ENCODE measurements around the gene ITGA3. TPM values are rescaled to one million over a fixed set of nuclear protein-coding genes. Genes with fewer than 3 reads are reported as not detected.

ITGA3 gene
- total and polyA plus RNA-seq, 2 of the 13 experiments (the other 11 are each of a cell fraction or from before 2014, with no cell fraction given): 0.48 to 0.69 TPM

DNA sequence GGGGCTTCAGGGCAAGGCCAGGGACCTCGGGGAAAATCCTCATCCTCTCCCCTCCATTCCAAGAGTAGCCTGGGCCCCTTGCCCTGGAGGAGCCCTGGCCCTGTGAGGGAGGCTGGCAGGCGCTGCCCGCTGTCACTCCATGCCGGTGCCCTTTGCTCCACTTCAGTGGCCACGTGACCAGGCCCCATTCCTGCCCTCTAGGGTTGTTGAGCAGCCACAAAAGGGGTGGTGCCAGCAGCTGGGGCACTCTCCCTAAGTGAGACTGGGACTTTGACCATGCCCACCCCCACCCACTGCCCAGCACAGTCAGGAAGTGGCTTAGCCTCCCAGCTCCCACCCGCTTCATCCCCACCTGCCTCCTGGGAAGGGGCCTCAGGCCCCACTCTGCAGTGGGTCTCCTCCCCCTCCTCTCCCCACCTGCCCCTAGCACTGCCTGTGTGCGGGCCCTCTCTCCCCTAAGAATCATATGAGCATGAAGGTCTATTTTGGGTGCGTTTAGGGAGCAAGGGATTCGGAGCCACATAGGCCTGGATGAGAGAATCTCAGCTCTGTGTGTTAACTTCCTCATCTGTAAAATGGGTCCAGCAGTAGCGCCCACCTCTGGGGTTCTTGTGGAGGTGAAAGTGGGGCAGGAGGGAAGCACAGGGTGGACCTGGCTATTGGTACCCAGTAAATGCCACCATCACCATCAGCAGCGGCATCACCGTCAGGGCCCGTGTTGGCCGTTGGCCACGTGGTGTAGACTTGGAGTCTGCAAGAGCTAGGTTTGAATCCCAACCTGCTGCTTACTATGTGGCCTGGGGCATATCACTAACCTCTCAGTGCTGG is 46.5 kb downstream of the ITGA3 start (continued):
- TF ChIP-seq HMG20B (CRISPR knock-in tag; conservative IDR thresholded peaks at IDR 0.05): no peak
- TF ChIP-seq, protein P1, sequence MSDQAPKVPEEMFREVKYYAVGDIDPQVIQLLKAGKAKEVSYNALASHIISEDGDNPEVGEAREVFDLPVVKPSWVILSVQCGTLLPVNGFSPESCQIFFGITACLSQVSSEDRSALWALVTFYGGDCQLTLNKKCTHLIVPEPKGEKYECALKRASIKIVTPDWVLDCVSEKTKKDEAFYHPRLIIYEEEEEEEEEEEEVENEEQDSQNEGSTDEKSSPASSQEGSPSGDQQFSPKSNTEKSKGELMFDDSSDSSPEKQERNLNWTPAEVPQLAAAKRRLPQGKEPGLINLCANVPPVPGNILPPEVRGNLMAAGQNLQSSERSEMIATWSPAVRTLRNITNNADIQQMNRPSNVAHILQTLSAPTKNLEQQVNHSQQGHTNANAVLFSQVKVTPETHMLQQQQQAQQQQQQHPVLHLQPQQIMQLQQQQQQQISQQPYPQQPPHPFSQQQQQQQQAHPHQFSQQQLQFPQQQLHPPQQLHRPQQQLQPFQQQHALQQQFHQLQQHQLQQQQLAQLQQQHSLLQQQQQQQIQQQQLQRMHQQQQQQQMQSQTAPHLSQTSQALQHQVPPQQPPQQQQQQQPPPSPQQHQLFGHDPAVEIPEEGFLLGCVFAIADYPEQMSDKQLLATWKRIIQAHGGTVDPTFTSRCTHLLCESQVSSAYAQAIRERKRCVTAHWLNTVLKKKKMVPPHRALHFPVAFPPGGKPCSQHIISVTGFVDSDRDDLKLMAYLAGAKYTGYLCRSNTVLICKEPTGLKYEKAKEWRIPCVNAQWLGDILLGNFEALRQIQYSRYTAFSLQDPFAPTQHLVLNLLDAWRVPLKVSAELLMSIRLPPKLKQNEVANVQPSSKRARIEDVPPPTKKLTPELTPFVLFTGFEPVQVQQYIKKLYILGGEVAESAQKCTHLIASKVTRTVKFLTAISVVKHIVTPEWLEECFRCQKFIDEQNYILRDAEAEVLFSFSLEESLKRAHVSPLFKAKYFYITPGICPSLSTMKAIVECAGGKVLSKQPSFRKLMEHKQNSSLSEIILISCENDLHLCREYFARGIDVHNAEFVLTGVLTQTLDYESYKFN (CRISPR knock-in tag; conservative IDR thresholded peaks at IDR 0.05): peak; percentile 90
- peak; percentile 58; the same call in 1 of the 2 replicates for TF ChIP-seq RBFOX2 (IDR thresholded peaks at IDR 0.05; ENCODE audit: low read depth, low read length)
- TF ChIP-seq TGIF2 (CRISPR knock-in tag; IDR thresholded peaks at IDR 0.05): peak; percentile 67; the same call in 1 of the 2 replicates
- peak; percentile 74 for TF ChIP-seq POLR2G (IDR thresholded peaks at IDR 0.05; ENCODE audit: low read depth, low read length)
- peak; percentile 84; the same call in 1 of the 2 replicates for TF ChIP-seq KDM5B (CRISPR knock-in tag; IDR thresholded peaks at IDR 0.05; ENCODE audit: borderline replicate concordance)
- TF ChIP-seq, protein P2, sequence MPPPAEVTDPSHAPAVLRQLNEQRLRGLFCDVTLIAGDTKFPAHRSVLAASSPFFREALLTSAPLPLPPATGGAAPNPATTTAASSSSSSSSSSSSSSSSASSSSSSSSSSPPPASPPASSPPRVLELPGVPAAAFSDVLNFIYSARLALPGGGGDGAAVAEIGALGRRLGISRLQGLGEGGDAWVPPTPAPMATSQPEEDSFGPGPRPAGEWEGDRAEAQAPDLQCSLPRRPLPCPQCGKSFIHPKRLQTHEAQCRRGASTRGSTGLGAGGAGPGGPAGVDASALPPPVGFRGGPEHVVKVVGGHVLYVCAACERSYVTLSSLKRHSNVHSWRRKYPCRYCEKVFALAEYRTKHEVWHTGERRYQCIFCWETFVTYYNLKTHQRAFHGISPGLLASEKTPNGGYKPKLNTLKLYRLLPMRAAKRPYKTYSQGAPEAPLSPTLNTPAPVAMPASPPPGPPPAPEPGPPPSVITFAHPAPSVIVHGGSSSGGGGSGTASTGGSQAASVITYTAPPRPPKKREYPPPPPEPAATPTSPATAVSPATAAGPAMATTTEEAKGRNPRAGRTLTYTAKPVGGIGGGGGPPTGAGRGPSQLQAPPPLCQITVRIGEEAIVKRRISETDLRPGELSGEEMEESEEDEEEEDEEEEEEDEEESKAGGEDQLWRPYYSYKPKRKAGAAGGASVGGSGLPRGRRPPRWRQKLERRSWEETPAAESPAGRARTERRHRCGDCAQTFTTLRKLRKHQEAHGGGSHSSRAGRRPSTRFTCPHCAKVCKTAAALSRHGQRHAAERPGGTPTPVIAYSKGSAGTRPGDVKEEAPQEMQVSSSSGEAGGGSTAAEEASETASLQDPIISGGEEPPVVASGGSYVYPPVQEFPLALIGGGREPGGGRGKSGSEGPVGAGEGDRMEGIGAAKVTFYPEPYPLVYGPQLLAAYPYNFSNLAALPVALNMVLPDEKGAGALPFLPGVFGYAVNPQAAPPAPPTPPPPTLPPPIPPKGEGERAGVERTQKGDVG (CRISPR knock-in tag; IDR thresholded peaks at IDR 0.05; ENCODE audit: borderline replicate concordance): peak; percentile 59; the same call in 1 of the 2 replicates
- TF ChIP-seq MIER3 (CRISPR knock-in tag; IDR thresholded peaks at IDR 0.05; ENCODE audit: borderline replicate concordance): peak; percentile 21; the same call in 1 of the 2 replicates
- TF ChIP-seq GABPA (IDR thresholded peaks at IDR 0.05; ENCODE audit: low read depth, low read length): no peak
- TF ChIP-seq GABPA (CRISPR knock-in tag; IDR thresholded peaks at IDR 0.05; ENCODE audit: low read depth): no peak
- TF ChIP-seq, protein P3, sequence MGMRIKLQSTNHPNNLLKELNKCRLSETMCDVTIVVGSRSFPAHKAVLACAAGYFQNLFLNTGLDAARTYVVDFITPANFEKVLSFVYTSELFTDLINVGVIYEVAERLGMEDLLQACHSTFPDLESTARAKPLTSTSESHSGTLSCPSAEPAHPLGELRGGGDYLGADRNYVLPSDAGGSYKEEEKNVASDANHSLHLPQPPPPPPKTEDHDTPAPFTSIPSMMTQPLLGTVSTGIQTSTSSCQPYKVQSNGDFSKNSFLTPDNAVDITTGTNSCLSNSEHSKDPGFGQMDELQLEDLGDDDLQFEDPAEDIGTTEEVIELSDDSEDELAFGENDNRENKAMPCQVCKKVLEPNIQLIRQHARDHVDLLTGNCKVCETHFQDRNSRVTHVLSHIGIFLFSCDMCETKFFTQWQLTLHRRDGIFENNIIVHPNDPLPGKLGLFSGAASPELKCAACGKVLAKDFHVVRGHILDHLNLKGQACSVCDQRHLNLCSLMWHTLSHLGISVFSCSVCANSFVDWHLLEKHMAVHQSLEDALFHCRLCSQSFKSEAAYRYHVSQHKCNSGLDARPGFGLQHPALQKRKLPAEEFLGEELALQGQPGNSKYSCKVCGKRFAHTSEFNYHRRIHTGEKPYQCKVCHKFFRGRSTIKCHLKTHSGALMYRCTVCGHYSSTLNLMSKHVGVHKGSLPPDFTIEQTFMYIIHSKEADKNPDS (CRISPR knock-in tag; IDR thresholded peaks at IDR 0.05): 0 out of 2 replicates have a peak, but pooled peaks have one; percentile 21
- TF ChIP-seq MTA1 (CRISPR knock-in tag; IDR thresholded peaks at IDR 0.05; ENCODE audit: borderline replicate concordance): peak; percentile 95
- peak; percentile 83; the same call in 1 of the 2 replicates for TF ChIP-seq ERF (CRISPR knock-in tag; IDR thresholded peaks at IDR 0.05)
- TF ChIP-seq, protein P4, sequence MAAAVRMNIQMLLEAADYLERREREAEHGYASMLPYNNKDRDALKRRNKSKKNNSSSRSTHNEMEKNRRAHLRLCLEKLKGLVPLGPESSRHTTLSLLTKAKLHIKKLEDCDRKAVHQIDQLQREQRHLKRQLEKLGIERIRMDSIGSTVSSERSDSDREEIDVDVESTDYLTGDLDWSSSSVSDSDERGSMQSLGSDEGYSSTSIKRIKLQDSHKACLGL (CRISPR knock-in tag; IDR thresholded peaks at IDR 0.05): 0 out of 2 replicates have a peak, but pooled peaks have one; percentile 59
- TF ChIP-seq GATAD2A (CRISPR knock-in tag; IDR thresholded peaks at IDR 0.05): peak; percentile 84
- TF ChIP-seq NONO (IDR thresholded peaks at IDR 0.05): no peak
- TF ChIP-seq NONO (CRISPR knock-in tag; conservative IDR thresholded peaks at IDR 0.05): no peak
- peak; percentile 71; the same call in 1 of the 2 replicates for TF ChIP-seq ZNF543 (CRISPR knock-in tag; IDR thresholded peaks at IDR 0.05)
- TF ChIP-seq FOXJ3 (CRISPR knock-in tag; IDR thresholded peaks at IDR 0.05; ENCODE audit: borderline replicate concordance): no peak
- no peak for TF ChIP-seq U2AF2 (IDR thresholded peaks at IDR 0.05; ENCODE audit: low read depth, low read length)
- no peak for TF ChIP-seq ZNF30 (CRISPR knock-in tag; IDR thresholded peaks at IDR 0.05)
